Transverse colon (tissue), 4 donors: ENCODE measurements around the gene RNF183. TPM values are rescaled to one million over a fixed set of nuclear protein-coding genes. Genes with fewer than 3 reads are reported as not detected.
A peak's percentile ranks its signal among the peaks of the same experiment; 100 is the strongest.
"Not testable (repeated sequence)": the region's sequence is repeated elsewhere in the genome, so short reads cannot be mapped to it uniquely, and the experiment has no call there.

Experiments
- DNase-seq: peaks from one replicate; pipeline ENCODE4 v3.0.0-alpha.2; 2019
- H3K27ac ChIP-seq, 4 donors: fragments of 200-600 bp; sonication (generic); 2 replicates each; pipeline ENCODE4 v1.5.1; 2016 to 2018; ENCODE audit warnings: inconsistent platforms in 4 of 4
- H3K27me3 ChIP-seq: fragments of 200-600 bp; sonication (generic); 2 replicates; pipeline ENCODE4 v1.5.1; 2017; ENCODE audit warnings: inconsistent platforms
- H3K36me3 ChIP-seq, 4 donors: fragments of 200-600 bp; sonication (generic); 2 replicates each; pipeline ENCODE4 v1.5.1; 2017 to 2019; ENCODE audit warnings: inconsistent platforms in 4 of 4
- H3K4me1 ChIP-seq, 4 donors: fragments of 200-600 bp; sonication (generic); 2 replicates each; pipeline ENCODE4 v1.5.1; 2017 to 2020; ENCODE audit warnings: inconsistent platforms in 4 of 4
- H3K4me3 ChIP-seq, 4 donors: fragments of 200-600 bp; sonication (generic); 1 replicate in 1 of 4; 2 replicates in 3 of 4; pipeline versions ENCODE4 v1.5.1 to v1.6.1; 2017 to 2019; ENCODE audit warnings: inconsistent platforms in 4 of 4
- H3K9me3 ChIP-seq, 2 donors: fragments of 200-600 bp; sonication (generic); 2 replicates each; pipeline ENCODE4 v1.5.1; 2017 to 2019; ENCODE audit warnings: inconsistent platforms in 2 of 2
- CTCF ChIP-seq, 5 experiments: fragments of 200-600 bp in 3 of 5; fragments of 450-650 bp in 2 of 5; sonication (generic) in 3 of 5; IDR thresholded peaks; 1 replicate in 2 of 5; 2 replicates in 3 of 5; pipeline ENCODE4 v1.5.1; 2016 to 2017; ENCODE audit warnings: antibody characterized with exemption in 5 of 5, inconsistent platforms in 3 of 5, mild to moderate bottlenecking in 2 of 5, moderate library complexity in 1 of 5
- EP300 ChIP-seq: sonication (generic); formaldehyde crosslinking; IDR thresholded peaks from one replicate; pipeline ENCODE4 v1.6.1; 2017; ENCODE audit warnings: antibody characterized with exemption, low read depth
- POLR2A ChIP-seq: fragments of 450-650 bp; IDR thresholded peaks from one replicate; pipeline ENCODE4 v1.6.1; 2016; ENCODE audit warnings: antibody characterized with exemption, mild to moderate bottlenecking, moderate library complexity
- POLR2AphosphoS5 ChIP-seq, 3 donors: sonication (generic); formaldehyde crosslinking; IDR thresholded peaks; one replicate each; pipeline ENCODE4 v1.6.1; 2016; ENCODE audit warnings: antibody characterized with exemption in 3 of 3
- WGBS, 2 donors: methylation state at CpG; one replicate each; pipeline ENCODE4 v1.1.5; 2018; ENCODE audit warnings: low coverage in 1 of 2; 5-methylcytosine and 5-hydroxymethylcytosine counted together
- in situ Hi-C, 4 donors: fragments of 200-750 bp; cut with MboI; loops; one replicate each; pipeline versions ENCODE4 v1.15.0 to v1.15.1; 2017; ENCODE audit warnings: low sequenced_read_pairs in 3 of 4, low pct_ligation_motif_present in 1 of 4, low pct_unique_long_range_greater_than_20kb in 1 of 4
- intact Hi-C: fragments of 100-400 bp; cut with DNase I; formaldehyde crosslinking; loops from one replicate; pipeline ENCODE4 v1.15.1; 2023; ENCODE audit warnings: low total_unique reads
- total RNA-seq, 4 donors: library from RNA; depleted of rRNA; stranded (reverse); fragments of >200 nt; gene quantifications; one replicate each; pipeline ENCODE4 v1.1.0, GENCODE V29; 2016

The RNF183 gene
- total RNA-seq, 4 donors from 2014 or later, result 0.14 to 0.95 TPM; not detected in 2

DNA sequence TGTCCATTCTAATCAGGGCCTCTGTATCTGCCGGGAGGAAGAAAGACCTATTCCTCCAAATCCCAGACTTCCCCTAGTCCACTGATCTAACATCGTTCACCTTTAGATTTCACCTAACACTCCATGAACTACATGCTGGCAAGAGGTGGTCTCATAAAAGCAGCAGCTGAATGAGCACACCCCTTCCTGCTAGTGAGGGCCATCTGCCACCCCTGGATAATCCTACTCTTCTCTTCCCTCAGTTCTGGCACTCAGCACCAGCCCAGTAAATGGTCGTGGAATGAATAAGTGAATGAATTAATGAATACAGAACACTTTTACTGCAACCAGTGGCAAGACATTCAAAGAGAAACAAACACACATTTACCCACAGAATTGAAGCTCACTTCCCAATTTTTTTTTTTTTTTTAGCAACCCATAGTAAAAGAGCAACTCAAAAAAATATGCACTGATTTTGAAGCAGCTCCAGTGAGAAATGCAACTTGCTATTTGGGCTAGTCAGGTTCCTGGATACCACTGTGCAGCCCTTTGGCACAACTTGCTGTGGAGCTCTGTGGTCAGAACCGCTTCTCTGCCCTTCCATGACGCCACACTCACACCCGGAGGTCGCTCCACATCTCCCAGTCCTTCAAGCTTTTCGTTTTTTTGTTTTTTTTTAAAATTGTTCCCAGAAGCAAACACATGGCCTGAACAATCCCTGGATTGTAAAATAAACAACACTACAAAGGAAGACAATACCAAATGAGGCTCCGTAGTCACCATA lies 6.2 kb downstream of the RNF183 start:
- intact Hi-C loops, result no loop called here
- TF ChIP-seq POLR2AphosphoS5 (IDR thresholded peaks at IDR 0.05) (no peak), CTCF (IDR thresholded peaks at IDR 0.05) (no peak), POLR2A (no peak), EP300 (no peak)
- Histone ChIP-seq H3K4me1 (peaks cover 0 to 9% (median 0%) of the 10 kb centered on the region in 4 donors), H3K36me3 (peaks cover 0 to 9% (median 4%) of the 10 kb centered on the region in 4 donors), H3K27me3 (no peaks in the 10 kb centered on the region), H3K9me3 (no peaks in the 10 kb centered on the region), H3K4me3 (no peak overlapping the region), H3K27ac (no peak overlapping the region)
- in situ Hi-C loops, result no loop called here
- 63 to 71% methylated on average over 1 to 9 of the region's 9 CpGs for WGBS, 2 donors
- DNase-seq, result no peak

DNA sequence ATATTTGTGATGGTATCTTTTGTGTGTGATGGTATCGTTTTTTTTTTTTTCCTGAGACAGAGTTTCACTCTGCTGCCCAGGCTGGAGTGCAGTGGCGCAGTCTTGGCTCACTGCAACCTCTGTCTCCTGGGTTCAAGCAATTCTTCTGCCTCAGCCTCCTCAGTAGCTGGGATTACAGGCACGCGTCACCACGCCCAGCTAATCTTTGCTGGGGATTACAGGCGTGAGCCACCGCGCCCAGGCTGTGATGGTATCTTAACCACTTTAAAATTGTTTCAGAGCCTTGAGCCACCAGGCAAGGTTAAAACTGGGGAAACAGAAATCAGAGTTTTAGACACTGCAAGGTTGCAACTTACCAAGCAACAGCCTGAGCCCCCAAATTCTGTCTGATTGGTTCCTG lies 6.9 kb downstream of the RNF183 start:
- 27 to 52% methylated on average over 2 to 8 of the region's 8 CpGs for WGBS, 2 donors
- in situ Hi-C loops, H3K27me3 ChIP-seq, H3K4me1 ChIP-seq, intact Hi-C loops, H3K27ac ChIP-seq, H3K4me3 ChIP-seq, H3K9me3 ChIP-seq: not testable (repeated sequence)
- peaks cover 0 to 16% (median 7%) of the 10 kb centered on the region in 4 donors for H3K36me3 ChIP-seq
- peak; percentile 45 for DNase-seq

DNA sequence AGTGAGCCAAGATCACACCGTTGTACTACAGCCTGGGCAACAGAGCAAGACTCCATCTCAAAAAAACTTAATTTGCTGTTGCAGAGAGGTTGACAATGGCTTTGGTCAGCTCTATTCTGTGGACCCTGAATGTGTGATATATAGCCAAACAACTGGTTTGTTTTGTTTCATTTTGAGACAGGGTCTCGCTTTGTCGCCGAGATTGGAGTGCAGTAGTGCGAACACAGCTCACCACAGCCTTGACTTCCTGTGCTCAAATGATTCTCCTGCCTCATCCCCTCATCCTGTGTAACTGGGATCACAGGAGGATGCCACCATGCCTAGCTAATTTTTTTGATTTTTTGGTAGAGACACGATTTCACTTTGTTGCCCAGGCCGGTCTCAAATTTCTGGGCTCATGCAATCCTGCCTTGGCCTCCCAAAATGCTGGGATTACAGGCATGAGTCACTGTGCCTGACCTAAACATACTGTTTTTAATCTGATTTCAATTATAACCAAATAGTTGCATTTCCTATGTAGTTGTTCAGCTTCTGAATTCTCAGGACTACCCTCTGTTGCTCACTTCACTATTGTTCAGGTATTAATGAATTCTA lies 9.8 kb downstream of the RNF183 start:
- Histone ChIP-seq H3K4me1 (peaks cover 0 to 12% (median 6%) of the 10 kb centered on the region in 4 donors), H3K4me3 (no peak overlapping the region), H3K9me3 (no peaks in the 10 kb centered on the region), H3K36me3 (peaks cover 0 to 38% (median 16%) of the 10 kb centered on the region in 4 donors), H3K27ac (no peak overlapping the region), H3K27me3 (no peaks in the 10 kb centered on the region)
- DNase-seq, result no peak
- 53 to 75% methylated on average over 3 to 7 of the region's 7 CpGs for WGBS, 2 donors
- TF ChIP-seq EP300, result no peak
- no peak for TF ChIP-seq POLR2A
- no peak for TF ChIP-seq POLR2AphosphoS5 (IDR thresholded peaks at IDR 0.05)
- TF ChIP-seq CTCF (IDR thresholded peaks at IDR 0.05), result no peak
- in situ Hi-C loops, result no loop called here
- intact Hi-C loops, result no loop called here

DNA sequence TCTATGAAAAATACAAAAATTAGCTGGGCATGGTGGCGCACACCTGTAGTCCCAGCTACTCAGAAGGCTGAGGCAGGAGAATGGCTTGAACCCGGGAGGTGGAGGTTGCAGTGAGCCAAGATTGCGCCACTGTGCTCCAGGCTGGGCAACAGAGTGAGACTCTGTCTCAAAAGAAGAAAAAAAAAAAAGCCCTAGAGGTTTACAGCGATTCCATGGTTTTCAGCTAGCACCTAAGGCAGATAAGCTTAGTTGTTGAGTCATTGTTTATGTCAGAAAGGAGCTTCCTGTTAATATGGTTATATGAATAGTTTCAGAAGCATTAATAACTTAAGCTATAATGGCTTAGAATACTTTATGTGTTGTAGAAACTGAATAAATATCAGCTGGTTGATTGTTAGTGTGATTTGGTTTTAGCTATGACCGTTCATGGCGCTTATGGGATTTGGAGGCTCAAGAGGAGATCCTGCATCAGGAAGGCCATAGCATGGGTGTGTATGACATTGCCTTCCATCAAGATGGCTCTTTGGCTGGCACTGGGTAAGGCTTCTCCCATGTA lies 13.0 kb downstream of the RNF183 start:
- Histone ChIP-seq H3K36me3 (peaks cover 0 to 68% (median 32%) of the 10 kb centered on the region in 4 donors), H3K9me3 (no peaks in the 10 kb centered on the region), H3K27me3 (no peaks in the 10 kb centered on the region), H3K4me3 (no peak overlapping the region), H3K27ac (no peak overlapping the region), H3K4me1 (peaks cover 0 to 13% (median 6%) of the 10 kb centered on the region in 4 donors)
- intact Hi-C loops, result no loop called here
- no peak for TF ChIP-seq EP300
- TF ChIP-seq POLR2AphosphoS5 (IDR thresholded peaks at IDR 0.05), result no peak
- no peak for TF ChIP-seq POLR2A
- no peak for TF ChIP-seq CTCF (IDR thresholded peaks at IDR 0.05)
- WGBS, 2 donors, result 83 to 92% methylated on average over 5 to 6 of the region's 6 CpGs
- in situ Hi-C loops, result no loop called here
- DNase-seq, result no peak
